ENCODE data around the gene RAB6B. TPM values are rescaled to one million over a fixed set of nuclear protein-coding genes. Genes with fewer than 3 reads are reported as not detected.

Gene RAB6B
- total RNA-seq, 2 experiments from 2014 or later: 0.23 to 0.51 TPM

DNA sequence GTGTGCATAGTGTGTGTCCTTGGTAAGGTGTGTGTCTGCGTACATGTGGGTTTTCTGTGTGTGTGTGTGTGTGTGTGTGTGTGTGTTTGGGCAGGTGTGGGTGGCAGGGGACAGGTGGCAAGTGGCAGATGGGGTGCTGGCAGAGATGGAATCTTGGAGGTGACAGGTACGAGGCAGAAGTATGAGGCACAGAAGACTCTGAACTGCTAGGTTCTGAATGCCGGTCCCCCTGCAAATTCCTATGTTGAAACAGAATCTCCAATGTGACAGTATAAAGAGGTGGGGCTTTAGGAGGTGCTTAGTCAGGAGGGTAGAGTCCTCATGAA, 60.3 kb downstream of the RAB6B start:
- H3K27me3 Mint-ChIP-seq: no peaks in the 10 kb centered on the region
- no peaks in the 10 kb centered on the region for H3K4me1 Mint-ChIP-seq
- intact Hi-C loops (cut with DNase I, micrococcal nuclease): no loop called here
- no peak overlapping the region for H3K27ac Mint-ChIP-seq
- H3K9me3 Mint-ChIP-seq (ENCODE audit: low read depth): no peaks in the 10 kb centered on the region
- CTCF ChIA-PET: interaction anchor here (0.6 kb wide), 1 partner anchor 91 kb away, joined by 3 read pairs; no protein-coding TSS in a partner anchor
- DNase-seq (no peak), ATAC-seq (no peak)
- H3K36me3 Mint-ChIP-seq (ENCODE audit: low read depth): no peaks in the 10 kb centered on the region
- POLR2A ChIA-PET: no interaction called here
- H3K4me3 Mint-ChIP-seq: no peak overlapping the region

DNA sequence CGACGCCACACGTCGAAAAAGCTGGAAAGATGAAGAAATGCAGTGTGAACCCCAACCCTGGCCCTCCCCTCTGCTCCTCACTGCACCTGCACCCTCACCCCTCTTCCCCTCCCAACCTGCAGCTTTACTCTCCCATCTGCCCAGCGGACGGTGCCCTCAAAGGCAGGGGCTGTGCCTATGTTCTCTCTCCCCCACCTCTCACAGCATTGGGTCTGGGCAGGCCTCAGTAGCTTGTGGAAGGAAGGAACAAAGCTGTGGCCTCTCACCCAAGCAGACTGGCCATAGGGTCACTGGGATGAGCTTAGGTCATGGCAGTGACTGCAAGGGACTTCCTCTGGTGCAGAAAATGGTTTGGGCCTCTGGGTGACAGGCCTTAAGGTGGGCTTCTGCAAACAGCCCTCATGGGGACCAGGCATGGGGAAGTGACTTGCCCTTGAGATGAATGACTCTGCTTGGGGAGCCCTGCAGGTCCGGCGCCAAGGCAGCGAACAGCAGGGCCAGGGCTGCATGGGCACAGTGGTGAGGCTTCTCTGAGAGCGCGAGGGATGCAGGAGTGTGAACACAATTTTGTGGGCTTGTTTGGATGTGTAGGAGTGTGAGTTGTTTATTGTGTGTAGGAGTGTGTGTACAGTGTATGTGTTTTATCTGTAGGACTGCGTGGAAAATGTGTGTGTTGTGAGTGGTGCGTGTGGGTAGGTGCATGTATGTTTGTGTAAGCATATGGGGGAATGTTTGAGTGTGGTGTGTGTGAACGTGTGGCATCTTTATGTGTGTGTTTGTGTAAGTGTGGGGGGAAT, 60.9 kb downstream of the RAB6B start:
- POLR2A ChIA-PET: no interaction called here
- DNase-seq (no peak), ATAC-seq (no peak)
- Mint-ChIP-seq H3K9me3 (ENCODE audit: low read depth) (no peaks in the 10 kb centered on the region), H3K27ac (no peak overlapping the region), H3K27me3 (no peaks in the 10 kb centered on the region), H3K36me3 (ENCODE audit: low read depth) (no peaks in the 10 kb centered on the region), H3K4me1 (no peaks in the 10 kb centered on the region), H3K4me3 (no peak overlapping the region)
- CTCF ChIA-PET: interaction anchor here (0.5 to 0.7 kb wide), 3 partner anchors 15 to 91 kb away, joined by 3 read pairs; no protein-coding TSS in a partner anchor
- intact Hi-C loops (cut with DNase I, micrococcal nuclease): no loop called here

DNA sequence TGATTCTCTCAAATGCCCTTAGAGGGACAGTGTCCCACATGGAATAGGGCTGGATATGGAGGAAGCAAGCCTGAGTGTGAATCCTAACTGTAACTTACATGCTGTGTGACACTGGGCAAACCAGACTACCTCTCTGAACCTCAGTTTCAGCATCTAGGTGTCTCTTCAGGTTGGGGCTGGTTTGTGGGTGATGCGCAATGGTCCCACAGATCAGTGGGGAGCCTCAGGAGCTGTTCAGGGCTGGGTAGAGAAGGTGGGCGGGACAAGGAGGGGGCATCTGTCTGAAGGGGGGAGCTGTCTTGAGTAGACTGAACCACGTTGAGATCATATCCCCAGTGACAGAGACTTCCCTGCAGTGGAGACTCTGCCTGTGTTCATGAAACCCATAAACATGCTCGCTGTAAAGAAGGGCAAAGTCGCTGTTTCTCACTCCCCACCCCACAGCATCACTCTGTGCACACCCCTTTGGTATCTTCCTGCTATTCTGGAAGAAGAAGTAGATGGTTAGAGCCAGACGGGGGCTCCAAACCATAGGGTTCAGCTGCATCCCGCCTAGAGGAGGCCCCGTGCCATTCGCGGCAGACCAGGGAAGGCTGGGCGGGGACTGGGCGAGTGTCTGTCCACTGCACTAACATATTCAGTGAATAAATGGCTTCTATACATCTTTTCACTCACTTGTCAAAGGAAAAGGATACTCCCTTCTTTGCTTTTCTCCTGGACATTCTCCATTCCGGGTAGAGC, 61.6 kb downstream of the RAB6B start:
- ATAC-seq (no peak), DNase-seq (no peak)
- H3K27ac Mint-ChIP-seq: no peak overlapping the region
- no peaks in the 10 kb centered on the region for H3K27me3 Mint-ChIP-seq
- H3K4me1 Mint-ChIP-seq: no peaks in the 10 kb centered on the region
- POLR2A ChIA-PET: no interaction called here
- CTCF ChIA-PET: no interaction called here
- H3K36me3 Mint-ChIP-seq (ENCODE audit: low read depth): no peaks in the 10 kb centered on the region
- H3K9me3 Mint-ChIP-seq (ENCODE audit: low read depth): no peaks in the 10 kb centered on the region
- no peak overlapping the region for H3K4me3 Mint-ChIP-seq
- intact Hi-C loops (cut with DNase I, micrococcal nuclease): no loop called here

DNA sequence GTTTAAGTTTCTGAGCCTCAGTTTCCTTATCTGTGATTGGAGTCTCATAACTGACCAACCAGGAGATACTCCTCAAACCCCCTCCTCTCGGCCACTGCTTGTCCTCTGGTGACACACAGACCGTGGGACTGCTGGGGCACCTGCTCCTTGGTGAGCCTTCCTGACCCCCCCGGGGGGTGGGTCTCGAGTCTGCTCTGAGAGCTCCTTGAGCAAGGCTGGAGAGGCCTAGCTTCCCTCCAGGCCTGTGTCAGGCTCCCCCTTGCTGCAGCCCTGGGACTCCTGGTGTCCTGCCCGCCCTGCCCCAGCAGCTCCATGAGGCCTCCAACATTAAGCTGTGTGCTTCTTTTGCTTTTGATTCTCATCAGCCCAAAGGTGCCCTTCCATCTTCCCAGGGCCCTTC, 62.4 kb downstream of the RAB6B start:
- CTCF ChIA-PET: interaction anchor here (0.6 kb wide), 2 partner anchors 32 to 1487 kb away, joined by 3 read pairs; no protein-coding TSS in a partner anchor
- no peaks in the 10 kb centered on the region for H3K27me3 Mint-ChIP-seq
- DNase-seq (no peak), ATAC-seq (no peak)
- H3K9me3 Mint-ChIP-seq (ENCODE audit: low read depth): no peaks in the 10 kb centered on the region
- no peak overlapping the region for H3K4me3 Mint-ChIP-seq
- POLR2A ChIA-PET: no interaction called here
- no peaks in the 10 kb centered on the region for H3K4me1 Mint-ChIP-seq
- no peaks in the 10 kb centered on the region for H3K36me3 Mint-ChIP-seq (ENCODE audit: low read depth)
- H3K27ac Mint-ChIP-seq: no peak overlapping the region
- intact Hi-C loops (cut with DNase I, micrococcal nuclease): no loop called here

DNA sequence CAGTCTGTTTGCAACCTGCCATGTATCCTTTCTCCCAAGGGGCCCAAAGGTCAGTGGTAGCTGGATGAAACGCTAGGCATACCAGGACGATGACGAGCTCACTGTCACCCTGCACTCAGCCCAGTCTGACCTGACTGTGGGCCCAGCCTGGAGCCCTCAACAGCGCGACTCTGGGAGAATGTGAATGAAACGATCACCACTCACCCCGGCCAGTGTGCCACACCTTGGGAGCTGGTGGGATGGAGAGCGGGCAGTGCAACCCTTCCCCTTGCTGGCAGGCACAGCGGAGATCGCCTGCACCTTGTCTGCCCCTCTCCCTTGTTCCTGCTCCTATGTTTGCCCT, 62.9 kb downstream of the RAB6B start:
- ATAC-seq: no peak
- Mint-ChIP-seq H3K4me3 (no peak overlapping the region), H3K27me3 (no peaks in the 10 kb centered on the region), H3K9me3 (ENCODE audit: low read depth) (no peaks in the 10 kb centered on the region), H3K4me1 (no peaks in the 10 kb centered on the region), H3K36me3 (ENCODE audit: low read depth) (no peaks in the 10 kb centered on the region), H3K27ac (no peak overlapping the region)
- intact Hi-C loops (cut with DNase I, micrococcal nuclease): no loop called here
- CTCF ChIA-PET: interaction anchor here (0.6 kb wide), 3 partner anchors 32 to 1486 kb away, joined by 3 read pairs; no protein-coding TSS in a partner anchor
- POLR2A ChIA-PET: no interaction called here
- DNase-seq: no peak

DNA sequence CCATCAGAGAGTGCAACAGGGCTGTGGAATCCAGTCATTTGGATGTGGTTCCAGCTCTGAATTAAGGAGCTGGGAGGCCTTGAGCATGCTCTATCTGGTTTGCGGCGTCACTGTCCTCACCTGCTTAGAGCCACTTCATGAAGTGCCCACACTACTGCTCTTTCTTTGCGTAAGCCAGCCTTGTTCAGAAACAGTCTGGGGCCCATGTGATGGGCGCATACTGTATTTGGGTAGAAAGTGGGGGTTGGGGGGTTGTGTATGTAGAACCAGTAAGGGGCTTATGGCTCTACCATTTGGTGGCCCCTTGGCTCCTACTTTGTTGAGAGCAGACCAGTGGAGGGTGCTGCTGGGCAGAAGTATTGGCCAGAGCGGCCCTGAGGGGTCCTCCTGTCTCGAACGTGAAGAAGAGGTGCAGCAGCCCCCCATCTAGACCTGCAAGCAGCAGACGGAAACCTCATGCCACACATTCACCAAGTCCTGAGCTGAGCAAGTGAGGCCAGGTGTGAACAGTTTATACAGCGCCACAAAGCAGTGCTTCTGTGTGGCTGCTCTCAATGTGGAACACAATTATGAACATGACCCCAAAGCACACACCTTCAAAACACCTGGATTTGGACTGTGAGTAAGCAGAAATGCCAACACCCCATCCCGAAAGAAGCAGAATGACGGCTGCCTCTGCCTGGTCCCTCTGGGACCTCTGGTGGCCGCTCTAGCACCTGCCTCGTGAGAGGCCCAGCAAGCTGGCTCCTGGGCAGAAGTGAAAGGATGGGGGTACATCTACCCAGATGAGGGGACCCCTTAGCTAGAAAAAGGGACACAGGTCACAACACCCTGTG, 63.5 kb downstream of the RAB6B start:
- Mint-ChIP-seq H3K27me3 (no peaks in the 10 kb centered on the region), H3K9me3 (ENCODE audit: low read depth) (no peaks in the 10 kb centered on the region), H3K36me3 (ENCODE audit: low read depth) (no peaks in the 10 kb centered on the region), H3K4me3 (no peak overlapping the region), H3K4me1 (no peaks in the 10 kb centered on the region), H3K27ac (no peak overlapping the region)
- no peak for DNase-seq
- ChIA-PET CTCF (interaction anchor here (0.6 kb wide), 2 partner anchors 54 to 1486 kb away, joined by 3 read pairs; no protein-coding TSS in a partner anchor), POLR2A (no interaction called here)
- intact Hi-C loops (cut with DNase I, micrococcal nuclease): no loop called here
- ATAC-seq: no peak

DNA sequence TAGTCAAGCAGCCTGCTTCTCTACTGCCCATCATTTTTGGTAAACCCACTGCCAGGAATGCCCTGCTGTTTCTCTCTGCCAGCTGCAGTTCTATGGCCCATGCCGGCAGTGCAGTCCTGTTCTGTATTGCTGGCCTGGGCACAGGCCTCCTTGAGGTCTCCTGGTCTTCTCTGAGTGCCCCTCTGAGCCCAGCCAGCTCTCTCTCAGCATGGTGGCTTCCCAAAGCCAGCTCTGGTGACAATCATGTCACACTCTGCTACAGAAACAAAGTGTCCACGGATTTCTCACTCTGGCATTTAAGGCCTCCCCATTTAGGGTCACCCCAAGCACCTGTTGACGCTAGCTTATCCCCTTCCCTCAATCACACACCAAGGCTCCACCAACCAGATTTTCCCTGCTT, 65.6 kb downstream of the RAB6B start:
- Mint-ChIP-seq H3K27me3 (no peaks in the 10 kb centered on the region), H3K4me3 (no peak overlapping the region), H3K9me3 (ENCODE audit: low read depth) (no peaks in the 10 kb centered on the region), H3K4me1 (no peaks in the 10 kb centered on the region), H3K36me3 (ENCODE audit: low read depth) (peaks cover 4% of the 10 kb centered on the region), H3K27ac (no peak overlapping the region)
- no peak for DNase-seq
- ATAC-seq: no peak
- CTCF ChIA-PET: no interaction called here
- intact Hi-C loops (cut with DNase I, micrococcal nuclease): no loop called here
- POLR2A ChIA-PET: no interaction called here

DNA sequence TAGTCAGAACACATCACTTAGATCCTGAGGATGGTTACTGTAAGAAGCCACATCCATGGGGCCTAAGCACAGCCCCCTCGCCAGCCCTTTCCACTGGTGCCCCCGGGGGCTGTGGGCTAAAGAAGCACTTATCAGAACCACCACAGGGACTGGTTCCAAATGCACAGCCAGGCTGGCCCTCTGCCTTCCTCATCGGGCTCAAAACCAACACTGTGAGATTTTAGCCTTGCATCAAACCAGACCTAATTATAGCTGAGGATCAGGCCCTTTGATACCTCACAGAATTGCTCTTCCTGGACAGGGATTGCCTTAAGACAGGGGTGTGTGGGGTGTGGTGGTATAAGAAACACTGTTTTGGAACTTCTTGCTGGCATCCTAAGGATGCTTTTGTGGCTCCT, 66.4 kb downstream of the RAB6B start:
- no peak for DNase-seq
- Mint-ChIP-seq H3K36me3 (ENCODE audit: low read depth) (peaks cover 8% of the 10 kb centered on the region), H3K4me3 (no peak overlapping the region), H3K4me1 (no peaks in the 10 kb centered on the region), H3K27me3 (no peaks in the 10 kb centered on the region), H3K9me3 (ENCODE audit: low read depth) (no peaks in the 10 kb centered on the region), H3K27ac (no peak overlapping the region)
- no peak for ATAC-seq
- intact Hi-C loops (cut with DNase I, micrococcal nuclease): no loop called here
- ChIA-PET POLR2A (no interaction called here), CTCF (interaction anchor here (1.0 kb wide), 1 partner anchor 11 kb away, joined by 3 read pairs; no protein-coding TSS in a partner anchor)

DNA sequence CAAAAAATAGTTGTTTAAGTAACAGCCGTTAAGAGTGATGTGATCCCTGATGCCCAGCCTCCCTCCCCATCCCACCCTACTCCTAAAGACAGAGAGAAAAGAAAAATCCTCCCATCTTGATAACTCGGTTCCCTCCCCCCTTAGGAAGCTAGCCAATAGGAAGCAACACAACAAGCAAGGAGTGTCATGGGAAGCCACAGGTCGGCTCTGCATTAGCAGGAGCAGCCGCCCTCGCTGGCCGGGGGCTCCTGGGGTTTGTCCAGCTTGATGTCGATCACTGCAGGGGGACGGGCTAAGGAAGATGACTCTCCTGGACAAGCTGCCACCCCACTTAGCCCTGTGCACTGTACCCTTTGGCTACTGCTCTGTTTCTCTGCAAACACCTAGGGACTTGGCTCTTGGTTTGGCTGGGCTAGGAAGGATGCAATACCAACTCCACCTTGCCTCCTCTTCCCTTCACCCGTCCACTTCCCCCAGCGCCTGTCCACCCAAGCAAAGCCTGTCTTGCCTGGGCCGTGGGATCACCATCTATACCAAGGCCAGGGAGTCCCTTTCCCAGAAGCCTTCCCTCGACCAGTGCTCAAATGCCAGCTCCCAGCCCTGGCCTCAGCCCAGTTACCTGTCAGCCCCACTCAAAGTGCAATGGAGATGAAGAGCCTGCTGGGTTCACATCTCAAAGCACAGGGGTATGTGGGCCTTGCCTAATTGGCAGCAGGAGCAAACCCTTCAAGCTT, 66.9 kb downstream of the RAB6B start:
- Mint-ChIP-seq H3K4me3 (no peak overlapping the region), H3K9me3 (ENCODE audit: low read depth) (no peaks in the 10 kb centered on the region), H3K36me3 (ENCODE audit: low read depth) (peaks cover 14% of the 10 kb centered on the region), H3K27me3 (no peaks in the 10 kb centered on the region), H3K27ac (no peak overlapping the region), H3K4me1 (no peaks in the 10 kb centered on the region)
- DNase-seq (no peak), ATAC-seq (no peak)
- ChIA-PET POLR2A (no interaction called here), CTCF (interaction anchor here (0.6 to 1.0 kb wide), 2 partner anchors 11 to 40 kb away, joined by 3 read pairs; no protein-coding TSS in a partner anchor)
- intact Hi-C loops (cut with DNase I, micrococcal nuclease): no loop called here

DNA sequence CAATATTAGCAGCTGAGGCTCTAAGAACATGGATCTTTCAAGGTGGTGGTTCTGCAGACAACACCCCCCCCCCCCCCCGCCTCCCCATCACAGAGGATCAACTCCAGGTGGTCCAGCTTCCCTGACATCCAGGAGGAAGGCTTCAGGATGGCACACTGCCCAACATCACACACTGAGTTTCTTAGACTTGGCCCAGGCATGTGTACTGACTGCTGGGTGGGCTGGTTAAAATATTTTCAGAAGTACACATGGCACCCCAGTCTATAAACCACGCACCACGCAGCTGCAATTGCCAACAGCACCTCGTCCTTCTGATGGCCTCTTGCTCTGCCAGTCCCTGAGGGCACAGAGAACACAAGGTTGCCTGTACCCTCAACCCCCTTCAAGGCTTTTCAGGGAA, 68.0 kb downstream of the RAB6B start:
- ATAC-seq (no peak), DNase-seq (no peak)
- ChIA-PET CTCF (no interaction called here), POLR2A (no interaction called here)
- Mint-ChIP-seq H3K4me1 (no peaks in the 10 kb centered on the region), H3K4me3 (no peak overlapping the region), H3K9me3 (ENCODE audit: low read depth) (no peaks in the 10 kb centered on the region), H3K36me3 (ENCODE audit: low read depth) (peaks cover 23% of the 10 kb centered on the region), H3K27ac (no peak overlapping the region), H3K27me3 (no peaks in the 10 kb centered on the region)
- intact Hi-C loops (cut with DNase I, micrococcal nuclease): no loop called here

DNA sequence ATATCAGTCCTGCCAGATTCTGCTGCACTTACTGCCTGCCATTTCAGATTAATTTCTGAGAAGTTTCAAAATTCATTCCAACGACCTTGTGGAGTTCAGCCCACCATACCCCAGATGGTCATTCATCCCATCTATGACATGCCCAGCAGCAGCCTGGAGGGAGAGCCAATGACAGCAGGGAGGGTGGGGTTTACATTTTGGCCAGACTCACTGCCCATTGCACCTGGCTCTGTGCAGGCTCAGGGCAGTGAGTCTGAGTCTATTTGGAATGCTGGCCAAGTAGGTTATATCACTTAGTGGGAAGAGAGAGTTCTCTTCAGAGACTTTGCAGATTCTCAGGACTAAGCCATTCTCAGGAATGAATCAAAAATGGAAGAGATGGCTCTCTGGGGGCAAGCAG, 68.5 kb downstream of the RAB6B start:
- ATAC-seq: no peak
- CTCF ChIA-PET: no interaction called here
- Mint-ChIP-seq H3K4me3 (no peak overlapping the region), H3K27ac (no peak overlapping the region), H3K9me3 (ENCODE audit: low read depth) (no peaks in the 10 kb centered on the region), H3K27me3 (no peaks in the 10 kb centered on the region), H3K36me3 (ENCODE audit: low read depth) (peaks cover 28% of the 10 kb centered on the region), H3K4me1 (no peaks in the 10 kb centered on the region)
- intact Hi-C loops (cut with DNase I, micrococcal nuclease): no loop called here
- DNase-seq: no peak
- POLR2A ChIA-PET: no interaction called here
